ENCODE results near the gene SLC9A9. TPM values are rescaled to one million over a fixed set of nuclear protein-coding genes. Genes with fewer than 3 reads are reported as not detected.

Gene SLC9A9
- polyA plus RNA-seq, 1 donor from 2014 or later = 0.54 TPM

GRCh38 chr3:143584474-143584873, 263.8 kb downstream of the SLC9A9 start:
- Histone ChIP-seq H3K9me2 (ENCODE audit: insufficient read depth, low read length) (no peaks in the 10 kb centered on the region), H3K36me3 (ENCODE audit: insufficient read depth, low read length) (no peaks in the 10 kb centered on the region), H3K79me2 (replicated peaks; ENCODE audit: insufficient read depth, low read length) (no peaks in the 10 kb centered on the region), H3K4me2 (ENCODE audit: low read length) (no peak overlapping the region), H3K27me3 (ENCODE audit: insufficient read depth, low read depth, low read length) (no peaks in the 10 kb centered on the region), H3K9me3 (ENCODE audit: low read length) (no peaks in the 10 kb centered on the region), H3F3A (ENCODE audit: insufficient read depth, low read length, poor library complexity, severe bottlenecking) (no peaks in the 10 kb centered on the region), H4K20me1 (ENCODE audit: insufficient read depth) (no peaks in the 10 kb centered on the region), H2AFZ (ENCODE audit: low read depth, low read length) (no peak overlapping the region), H3K9ac (ENCODE audit: low read length) (no peak overlapping the region), H3K4me3 (ENCODE audit: low read length) (no peak overlapping the region), H3K27ac (ENCODE audit: low read length) (no peak overlapping the region)
- TF ChIP-seq SMC3 (conservative IDR thresholded peaks at IDR 0.05; ENCODE audit: poor library complexity) (no peak), POLR2AphosphoS5 (IDR thresholded peaks at IDR 0.05) (no peak)

- TF ChIP-seq POLR2AphosphoS5 (IDR thresholded peaks at IDR 0.05) = no peak
- no peak for TF ChIP-seq RAD21 (conservative IDR thresholded peaks at IDR 0.05)
- no peak for TF ChIP-seq EZH2 (IDR thresholded peaks at IDR 0.05; ENCODE audit: borderline replicate concordance, insufficient read depth, low read length, poor library complexity, severe bottlenecking)
- TF ChIP-seq MXI1 (conservative IDR thresholded peaks at IDR 0.05; ENCODE audit: poor library complexity, severe bottlenecking) = no peak
- no peak for TF ChIP-seq REST (IDR thresholded peaks at IDR 0.05; ENCODE audit: borderline replicate concordance)
- no peak for TF ChIP-seq TAF1 (IDR thresholded peaks at IDR 0.05; ENCODE audit: low read depth)
- TF ChIP-seq CTCF (IDR thresholded peaks at IDR 0.05; ENCODE audit: poor library complexity, severe bottlenecking) = no peak
- no peak for TF ChIP-seq SMC3 (conservative IDR thresholded peaks at IDR 0.05; ENCODE audit: poor library complexity)
- TF ChIP-seq EP300 (conservative IDR thresholded peaks at IDR 0.05; ENCODE audit: poor library complexity, severe bottlenecking) = no peak
- no peaks in the 10 kb centered on the region for H3K27me3 ChIP-seq (ENCODE audit: insufficient read depth, low read depth, low read length)
- no peaks in the 10 kb centered on the region for H4K20me1 ChIP-seq (ENCODE audit: insufficient read depth)
- H2AFZ ChIP-seq (ENCODE audit: low read depth, low read length) = no peak overlapping the region
- H3K36me3 ChIP-seq (ENCODE audit: insufficient read depth, low read length) = no peaks in the 10 kb centered on the region
- H3K4me3 ChIP-seq (ENCODE audit: low read length) = no peak overlapping the region
- H3K9me3 ChIP-seq (ENCODE audit: low read length) = no peaks in the 10 kb centered on the region
- no peak overlapping the region for H3K27ac ChIP-seq (ENCODE audit: low read length)
- H3F3A ChIP-seq (ENCODE audit: insufficient read depth, low read length, poor library complexity, severe bottlenecking) = no peaks in the 10 kb centered on the region
- no peaks in the 10 kb centered on the region for H3K79me2 ChIP-seq (replicated peaks; ENCODE audit: insufficient read depth, low read length)
- no peak overlapping the region for H3K4me2 ChIP-seq (ENCODE audit: low read length)
- no peak overlapping the region for H3K9ac ChIP-seq (ENCODE audit: low read length)
- no peaks in the 10 kb centered on the region for H3K9me2 ChIP-seq (ENCODE audit: insufficient read depth, low read length)
Observed at GRCh38 chr3:143581972-143582722, 266.1 kb downstream of the SLC9A9 start.
